H9 (cell line): ENCODE measurements around the gene KLHL13. TPM values are rescaled to one million over a fixed set of nuclear protein-coding genes. Genes with fewer than 3 reads are reported as not detected.

ENCODE experiments used
- DNase-seq: peaks from one replicate; pipeline ENCODE4 v3.0.0-alpha.2; 2017
- H2AFZ ChIP-seq: one replicate; pipeline ENCODE4 v1.6.1; 2013; ENCODE audit warnings: mild to moderate bottlenecking, low read length, control low read depth, moderate library complexity
- H2AK5ac ChIP-seq: 2 replicates; pipeline ENCODE4 v1.6.1; 2013; ENCODE audit warnings: low read length, control low read depth, mixed read lengths; ENCODE audit not compliant: insufficient read length
- H2BK120ac ChIP-seq: one replicate; pipeline ENCODE4 v1.6.1; 2013; ENCODE audit warnings: low read depth, mild to moderate bottlenecking, low read length, control low read depth, inconsistent platforms; ENCODE audit not compliant: poor library complexity, severe bottlenecking
- H2BK12ac ChIP-seq: 2 replicates; pipeline ENCODE4 v1.6.1; 2013; ENCODE audit warnings: low read length, control low read depth, mixed read lengths, low read depth; ENCODE audit not compliant: insufficient read length
- H2BK15ac ChIP-seq: 2 replicates; pipeline ENCODE4 v1.6.1; 2013; ENCODE audit warnings: low read depth, low read length, control low read depth
- H2BK20ac ChIP-seq: one replicate; pipeline ENCODE4 v1.6.1; 2013; ENCODE audit warnings: low read depth, mild to moderate bottlenecking, low read length, control low read depth, inconsistent platforms; ENCODE audit not compliant: poor library complexity, severe bottlenecking
- H2BK5ac ChIP-seq: 2 replicates; pipeline ENCODE4 v1.6.1; 2013; ENCODE audit warnings: low read length, control low read depth, mixed read lengths; ENCODE audit not compliant: insufficient read length
- H3K14ac ChIP-seq: 2 replicates; pipeline ENCODE4 v1.6.1; 2013; ENCODE audit warnings: low read length, control low read depth; ENCODE audit not compliant: insufficient read depth
- H3K18ac ChIP-seq: 2 replicates; pipeline ENCODE4 v1.6.1; 2013; ENCODE audit warnings: low read depth, mild to moderate bottlenecking, mixed read lengths, low read length, control low read depth; ENCODE audit not compliant: insufficient read length
- H3K23ac ChIP-seq: 2 replicates; pipeline ENCODE4 v1.6.1; 2013; ENCODE audit warnings: low read length, control low read depth, mixed read lengths, low read depth; ENCODE audit not compliant: insufficient read length
- H3K23me2 ChIP-seq: 2 replicates; pipeline ENCODE4 v1.6.1; 2013; ENCODE audit warnings: low read depth, mild to moderate bottlenecking, mixed read lengths, low read length, control low read depth; ENCODE audit not compliant: insufficient read length, poor library complexity, severe bottlenecking
- H3K27ac ChIP-seq: 2 replicates; pipeline ENCODE4 v1.5.1; 2013; ENCODE audit warnings: low read length, control low read depth, mixed read lengths, low read depth; ENCODE audit not compliant: insufficient read length
- H3K27me3 ChIP-seq: 2 replicates; pipeline ENCODE4 v1.6.1; 2013; ENCODE audit warnings: low read length, control low read depth, inconsistent platforms; ENCODE audit not compliant: insufficient read depth
- H3K4ac ChIP-seq: 2 replicates; pipeline ENCODE4 v1.6.1; 2013; ENCODE audit warnings: low read depth, mild to moderate bottlenecking, control low read depth, inconsistent platforms, low read length, moderate library complexity
- H3K4me1 ChIP-seq: 2 replicates; pipeline ENCODE4 v1.6.1; 2013; ENCODE audit warnings: low read length, control low read depth, inconsistent platforms; ENCODE audit not compliant: insufficient read depth
- H3K4me2 ChIP-seq: 2 replicates; pipeline ENCODE4 v1.6.1; 2013; ENCODE audit warnings: low read length, control low read depth, mixed read lengths; ENCODE audit not compliant: insufficient read length, insufficient read depth
- H3K56ac ChIP-seq: 2 replicates; pipeline ENCODE4 v1.6.1; 2013; ENCODE audit warnings: low read depth, mild to moderate bottlenecking, mixed read lengths, low read length, control low read depth; ENCODE audit not compliant: insufficient read length
- H3K79me1 ChIP-seq: 2 replicates; pipeline ENCODE4 v1.6.1; 2013; ENCODE audit warnings: low read depth, mild to moderate bottlenecking, moderate library complexity, low read length, control low read depth, inconsistent platforms; ENCODE audit not compliant: insufficient read depth, poor library complexity, severe bottlenecking
- H3K79me2 ChIP-seq: 2 replicates; pipeline ENCODE4 v1.6.1; 2013; ENCODE audit warnings: low read length, control low read depth, inconsistent platforms; ENCODE audit not compliant: insufficient read depth
- H3K9ac ChIP-seq: 2 replicates; pipeline ENCODE4 v1.6.1; 2013; ENCODE audit warnings: low read length, control low read depth, mixed read lengths; ENCODE audit not compliant: insufficient read length; ENCODE audit errors: extremely low read depth
- H3K9me3 ChIP-seq: one replicate; pipeline ENCODE4 v1.6.1; 2013; ENCODE audit warnings: low read depth, low read length, inconsistent platforms; ENCODE audit not compliant: control insufficient read depth
- H3T11ph ChIP-seq: one replicate; pipeline ENCODE4 v1.6.1; 2013; ENCODE audit warnings: mild to moderate bottlenecking, low read length, control low read depth, inconsistent platforms
- H4K20me1 ChIP-seq: one replicate; pipeline ENCODE4 v1.6.1; 2013; ENCODE audit not compliant: control insufficient read depth, insufficient read length, insufficient read depth
- H4K5ac ChIP-seq: 2 replicates; pipeline ENCODE4 v1.6.1; 2013; ENCODE audit warnings: low read depth, mild to moderate bottlenecking, mixed read lengths, low read length, control low read depth; ENCODE audit not compliant: insufficient read length
- H4K8ac ChIP-seq: replicated peaks from 2 replicates; pipeline ENCODE4 v1.6.1; 2013; ENCODE audit warnings: low read length, control low read depth, mixed read lengths, low read depth; ENCODE audit not compliant: insufficient read length
- H4K91ac ChIP-seq: 2 replicates; pipeline ENCODE4 v1.6.1; 2013; ENCODE audit warnings: low read depth, mild to moderate bottlenecking, moderate library complexity, mixed read lengths, low read length, control low read depth; ENCODE audit not compliant: insufficient read length
- H3K27ac Mint-ChIP-seq, 3 experiments: 2 replicates in 2 of 3; 3 replicates in 1 of 3; pipeline ENCODE4 v1.8.0; 2020 to 2021; ENCODE audit warnings: mixed read lengths in 3 of 3, mild to moderate bottlenecking in 1 of 3, moderate library complexity in 1 of 3
- H3K27me3 Mint-ChIP-seq: 2 replicates; pipeline ENCODE4 v1.8.0; 2021; ENCODE audit warnings: low read depth, mild to moderate bottlenecking, moderate library complexity, mixed read lengths
- H3K36me3 Mint-ChIP-seq, 3 experiments: 2 replicates in 2 of 3; 3 replicates in 1 of 3; pipeline ENCODE4 v1.8.0; 2020 to 2021; ENCODE audit warnings: low read depth in 3 of 3, mixed read lengths in 3 of 3; ENCODE audit not compliant: insufficient read depth in 1 of 3
- H3K4me1 Mint-ChIP-seq, 2 experiments: 2 replicates each; pipeline ENCODE4 v1.8.0; 2020; ENCODE audit warnings: mixed read lengths in 2 of 2
- H3K4me3 Mint-ChIP-seq, 2 experiments: 2 replicates in 1 of 2; 3 replicates in 1 of 2; pipeline ENCODE4 v1.8.0; 2020 to 2021; ENCODE audit warnings: mild to moderate bottlenecking in 2 of 2, mixed read lengths in 2 of 2, moderate library complexity in 1 of 2
- H3K9me3 Mint-ChIP-seq, 2 experiments: 2 replicates in 1 of 2; 3 replicates in 1 of 2; pipeline ENCODE4 v1.8.0; 2020; ENCODE audit warnings: mild to moderate bottlenecking in 2 of 2, mixed read lengths in 2 of 2, moderate library complexity in 1 of 2
- WGBS: extraction: QIAGEN DNeasy Blood & Tissue Kit; methylation state at CpG from one replicate; pipeline ENCODE4 v1.1.7; 2013; ENCODE audit warnings: missing lambda C conversion rate, low lambda C conversion rate, mixed read lengths; ENCODE audit not compliant: insufficient read length; ENCODE audit errors: extremely low coverage; 5-methylcytosine and 5-hydroxymethylcytosine counted together
- total RNA-seq: library from RNA; stranded (reverse); gene quantifications from 2 replicates; pipeline ENCODE4 v1.2.1, GENCODE V29; 2021
- TF ChIP-seq, protein P1 (sequence below): fragments of 200-600 bp; sonication (generic); conservative IDR thresholded peaks from 3 replicates; pipeline ENCODE4 v1.8.0; 2021; ENCODE audit warnings: antibody characterized with exemption, mild to moderate bottlenecking

The KLHL13 gene
- total RNA-seq, 1 experiment from 2014 or later = 4.1 TPM

DNA sequence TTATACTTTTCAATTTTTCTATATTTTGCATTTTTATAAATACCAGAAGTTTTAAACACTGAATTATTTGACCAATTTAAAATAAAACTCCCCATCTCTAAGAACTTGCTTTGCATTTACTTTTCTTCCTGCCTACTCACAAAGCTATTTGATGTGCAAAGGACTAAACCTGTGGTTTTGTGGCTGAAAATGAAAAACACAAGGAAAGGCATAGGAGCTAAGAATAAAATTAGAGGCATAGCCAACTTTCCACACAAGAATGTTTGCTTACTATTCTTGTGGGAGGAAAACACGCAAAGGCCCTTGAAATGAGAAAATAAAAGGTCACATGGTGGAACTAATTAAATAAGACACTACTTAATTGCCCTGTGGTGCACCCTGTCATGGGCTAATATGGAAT, 221.2 kb downstream of the KLHL13 start:
- H4K91ac ChIP-seq = no peak overlapping the region
- no peak for DNase-seq
- no peaks in the 10 kb centered on the region for H4K20me1 ChIP-seq
- H3K4me1 ChIP-seq = no peaks in the 10 kb centered on the region
- H3K4me3 Mint-ChIP-seq = no peak overlapping the region
- TF ChIP-seq, protein P1, sequence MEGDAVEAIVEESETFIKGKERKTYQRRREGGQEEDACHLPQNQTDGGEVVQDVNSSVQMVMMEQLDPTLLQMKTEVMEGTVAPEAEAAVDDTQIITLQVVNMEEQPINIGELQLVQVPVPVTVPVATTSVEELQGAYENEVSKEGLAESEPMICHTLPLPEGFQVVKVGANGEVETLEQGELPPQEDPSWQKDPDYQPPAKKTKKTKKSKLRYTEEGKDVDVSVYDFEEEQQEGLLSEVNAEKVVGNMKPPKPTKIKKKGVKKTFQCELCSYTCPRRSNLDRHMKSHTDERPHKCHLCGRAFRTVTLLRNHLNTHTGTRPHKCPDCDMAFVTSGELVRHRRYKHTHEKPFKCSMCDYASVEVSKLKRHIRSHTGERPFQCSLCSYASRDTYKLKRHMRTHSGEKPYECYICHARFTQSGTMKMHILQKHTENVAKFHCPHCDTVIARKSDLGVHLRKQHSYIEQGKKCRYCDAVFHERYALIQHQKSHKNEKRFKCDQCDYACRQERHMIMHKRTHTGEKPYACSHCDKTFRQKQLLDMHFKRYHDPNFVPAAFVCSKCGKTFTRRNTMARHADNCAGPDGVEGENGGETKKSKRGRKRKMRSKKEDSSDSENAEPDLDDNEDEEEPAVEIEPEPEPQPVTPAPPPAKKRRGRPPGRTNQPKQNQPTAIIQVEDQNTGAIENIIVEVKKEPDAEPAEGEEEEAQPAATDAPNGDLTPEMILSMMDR = no peak
- no peak overlapping the region for H3T11ph ChIP-seq
- no peak overlapping the region for H2AK5ac ChIP-seq
- H3K18ac ChIP-seq = no peak overlapping the region
- no peak overlapping the region for H2AFZ ChIP-seq
- H3K23ac ChIP-seq = no peak overlapping the region
- H3K27ac ChIP-seq = no peak overlapping the region
- H3K36me3 Mint-ChIP-seq = peaks cover 0 to 1% (median 0%) of the 10 kb centered on the region in 3 experiments; a peak in 1 of 7 replicates
- H2BK5ac ChIP-seq = no peak overlapping the region
- no peaks in the 10 kb centered on the region for H3K23me2 ChIP-seq
- no peaks in the 10 kb centered on the region for H3K79me2 ChIP-seq
- H3K9me3 Mint-ChIP-seq = peaks cover 0 to 40% of the 10 kb centered on the region in 2 experiments; a peak in 3 of 5 replicates
- no CpG with 5 or more reads among the region's 1 CpG for WGBS
- no peaks in the 10 kb centered on the region for H3K27me3 Mint-ChIP-seq
- peaks cover 14% of the 10 kb centered on the region for H3K9me3 ChIP-seq
- no peaks in the 10 kb centered on the region for H3K79me1 ChIP-seq
- no peak overlapping the region for H4K8ac ChIP-seq
- no peaks in the 10 kb centered on the region for H3K27me3 ChIP-seq
- H3K4ac ChIP-seq = no peak overlapping the region
- no peak overlapping the region for H3K9ac ChIP-seq
- no peak overlapping the region for H3K4me2 ChIP-seq
- no peak overlapping the region for H2BK120ac ChIP-seq
- H3K4me1 Mint-ChIP-seq = no peaks in the 10 kb centered on the region
- H2BK20ac ChIP-seq = no peak overlapping the region
- no peak overlapping the region for H3K56ac ChIP-seq
- H3K27ac Mint-ChIP-seq = no peak overlapping the region
- H3K14ac ChIP-seq = no peak overlapping the region
- H2BK15ac ChIP-seq = no peak overlapping the region
- H4K5ac ChIP-seq = no peak overlapping the region
- H2BK12ac ChIP-seq = no peak overlapping the region
